Hematopoietic multipotent progenitor cell treated with erythropoietin and hydrocortisone succinate and interleukin-3 and kit ligand, for 17 days (in vitro differentiated cells): ENCODE measurements around the gene SUSD4.
"Not testable (repeated sequence)": the region's sequence is repeated elsewhere in the genome, so short reads cannot be mapped to it uniquely, and the experiment has no call there.

Experiments
- DNase-seq: peaks from one replicate; pipeline ENCODE4 v3.0.0-alpha.2; 2015; ENCODE audit warnings: low spot score

Gene SUSD4, protein sequence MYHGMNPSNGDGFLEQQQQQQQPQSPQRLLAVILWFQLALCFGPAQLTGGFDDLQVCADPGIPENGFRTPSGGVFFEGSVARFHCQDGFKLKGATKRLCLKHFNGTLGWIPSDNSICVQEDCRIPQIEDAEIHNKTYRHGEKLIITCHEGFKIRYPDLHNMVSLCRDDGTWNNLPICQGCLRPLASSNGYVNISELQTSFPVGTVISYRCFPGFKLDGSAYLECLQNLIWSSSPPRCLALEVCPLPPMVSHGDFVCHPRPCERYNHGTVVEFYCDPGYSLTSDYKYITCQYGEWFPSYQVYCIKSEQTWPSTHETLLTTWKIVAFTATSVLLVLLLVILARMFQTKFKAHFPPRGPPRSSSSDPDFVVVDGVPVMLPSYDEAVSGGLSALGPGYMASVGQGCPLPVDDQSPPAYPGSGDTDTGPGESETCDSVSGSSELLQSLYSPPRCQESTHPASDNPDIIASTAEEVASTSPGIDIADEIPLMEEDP

DNA sequence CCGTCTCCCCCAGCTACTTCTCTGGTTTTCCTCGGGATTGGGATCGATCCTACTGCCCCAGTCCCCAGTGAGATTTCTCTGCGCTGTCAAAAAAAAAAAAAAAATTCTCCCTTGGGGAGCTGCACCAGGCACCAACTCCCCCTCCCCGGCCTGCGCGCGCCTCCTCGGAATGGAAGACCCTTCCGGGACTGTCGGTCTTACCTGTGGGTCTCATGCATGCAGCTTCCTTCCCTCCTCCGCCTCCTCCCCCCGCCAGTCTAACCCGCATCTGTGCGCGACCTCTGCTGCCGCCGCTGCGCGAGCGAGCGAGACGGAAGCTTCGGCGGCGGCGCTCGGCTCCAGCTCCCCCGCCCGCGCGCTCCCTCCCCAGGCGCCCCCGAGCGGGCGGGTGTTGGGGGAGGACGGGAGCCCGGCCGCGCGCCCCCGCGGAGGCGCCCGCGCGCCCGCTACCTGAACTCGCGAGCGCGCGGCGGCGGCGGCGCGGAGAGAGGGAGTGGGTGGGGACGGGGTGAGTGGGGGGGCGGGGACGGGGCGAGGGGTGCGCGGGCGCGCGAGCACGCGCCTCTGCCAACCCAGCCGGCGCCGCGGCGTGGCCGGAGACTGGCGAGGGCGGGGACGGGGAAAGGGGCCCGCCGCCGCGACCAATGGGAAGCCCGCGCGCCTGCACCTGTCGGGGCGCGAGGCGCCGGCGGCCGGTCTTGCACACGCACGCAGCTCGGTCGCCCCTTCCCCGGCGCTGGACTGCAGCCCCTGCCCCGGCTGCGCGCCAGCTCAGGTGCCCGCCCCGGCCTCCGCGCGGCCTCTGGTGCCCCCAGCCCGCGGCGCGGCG is at the start of gene SUSD4:
TSS of gene SUSD4 (minus strand) at position 321 of the 829 bp plus-strand sequence. CDS start 751 bp downstream, outside the sequence.
- no peak for DNase-seq

DNA sequence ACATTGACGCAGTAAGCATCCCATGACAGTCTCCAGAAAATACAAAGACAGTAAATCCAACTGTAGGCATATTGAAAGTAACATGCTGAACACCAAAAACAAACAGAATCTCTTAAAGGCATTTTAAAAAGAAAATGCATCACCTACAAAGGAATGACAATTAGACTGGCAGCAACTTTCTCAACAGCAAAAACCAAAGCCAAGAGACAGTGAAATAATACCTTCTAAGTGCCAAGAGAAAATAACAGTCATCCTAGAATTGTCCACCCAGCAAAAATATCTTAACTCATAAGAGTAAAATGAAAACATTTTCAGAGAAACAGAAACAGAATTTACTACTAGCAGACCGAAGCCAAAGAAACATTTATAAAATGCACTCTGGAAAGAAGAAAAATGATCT is 49.2 kb upstream of the SUSD4 start:
- no peak for DNase-seq

DNA sequence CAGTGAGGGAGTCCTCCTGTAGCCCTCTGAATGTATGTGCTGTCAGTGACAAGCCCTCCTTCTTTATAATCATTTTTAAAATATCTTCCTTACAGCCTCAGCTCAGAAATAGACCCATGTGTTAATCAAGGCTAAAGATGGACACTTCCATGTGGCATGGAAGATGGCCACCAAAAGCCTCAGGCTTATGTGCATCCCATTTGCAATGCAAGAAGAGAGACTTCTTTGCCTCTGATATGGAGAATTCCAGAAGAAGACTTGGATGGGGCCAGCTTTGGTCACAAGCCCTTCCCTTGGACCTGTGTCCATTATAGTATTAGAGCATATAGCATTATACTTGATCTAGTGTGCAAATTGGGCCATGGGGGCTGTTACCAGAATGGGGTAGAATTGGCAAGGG is 47.7 kb upstream of the SUSD4 start:
- DNase-seq: no peak

GRCh38 chr1:223411309-223411708 is 47.3 kb upstream of the SUSD4 start:
- DNase-seq: no peak

DNA sequence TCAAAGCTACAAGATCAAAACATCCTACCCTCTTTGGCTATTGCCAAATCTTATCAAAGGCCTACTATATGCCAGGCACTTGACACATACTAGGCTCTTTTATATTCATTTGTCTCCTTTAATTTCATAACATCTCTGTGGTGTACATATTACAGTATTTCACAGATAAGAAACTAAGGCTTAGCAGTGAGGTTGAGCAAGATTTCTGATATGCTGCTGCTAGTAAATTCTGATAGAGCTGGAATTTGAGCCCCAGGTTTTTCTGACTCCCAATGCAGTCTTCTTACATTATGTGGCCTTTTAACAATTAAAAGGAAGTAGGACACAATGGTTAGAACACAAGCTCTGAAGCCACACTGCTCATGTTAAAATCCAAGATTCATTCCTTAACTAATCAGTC is 46.1 kb upstream of the SUSD4 start:
- DNase-seq: no peak

DNA sequence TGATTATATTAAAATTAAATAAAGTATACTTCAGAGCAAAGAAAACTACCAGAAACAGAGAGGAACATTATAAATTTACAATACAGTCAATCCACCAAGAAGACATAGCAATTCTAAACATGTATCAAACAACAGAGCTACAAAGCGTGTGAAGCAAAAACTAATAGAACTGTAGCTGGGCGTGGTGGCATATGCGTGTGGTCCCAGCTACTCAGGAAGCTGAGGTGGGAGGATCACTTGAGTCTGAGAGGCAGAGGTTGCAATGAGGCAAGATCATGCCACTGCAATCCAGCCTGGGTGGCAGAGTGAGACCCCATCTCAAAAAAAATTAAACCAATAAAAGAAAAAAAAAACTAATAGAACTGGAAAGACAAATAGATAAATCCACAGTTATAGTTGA is 41.5 kb upstream of the SUSD4 start:
- no peak for DNase-seq

DNA sequence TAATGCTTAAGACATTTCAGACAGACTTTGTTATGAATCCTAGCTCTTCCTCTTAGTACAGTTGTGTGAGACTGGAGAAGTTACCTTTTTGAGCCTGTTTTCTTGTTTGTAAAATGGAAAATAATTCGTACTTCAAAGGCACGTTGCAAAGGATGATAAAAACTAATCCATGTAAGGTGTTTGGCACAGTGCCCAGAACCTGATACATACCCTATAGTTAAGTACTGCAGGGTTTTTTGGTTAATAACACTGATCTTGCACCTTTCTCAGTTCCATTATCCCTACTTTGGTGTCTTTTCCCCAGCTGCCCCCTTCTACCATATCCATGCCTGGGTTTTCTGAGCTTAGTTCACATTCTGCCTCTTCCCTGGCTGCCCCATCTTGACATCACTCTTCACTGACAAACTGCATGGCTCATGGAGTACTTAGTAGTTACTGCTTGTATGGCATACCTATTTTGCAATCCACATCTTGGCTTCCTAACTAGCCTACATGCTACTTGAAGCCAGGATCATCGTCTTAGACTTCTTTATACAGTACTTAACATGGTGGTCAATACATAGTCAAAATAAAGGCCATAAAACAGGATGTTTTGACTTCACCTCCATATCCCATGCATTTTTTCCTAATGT is 39.3 kb upstream of the SUSD4 start:
- DNase-seq: peak; percentile 9

DNA sequence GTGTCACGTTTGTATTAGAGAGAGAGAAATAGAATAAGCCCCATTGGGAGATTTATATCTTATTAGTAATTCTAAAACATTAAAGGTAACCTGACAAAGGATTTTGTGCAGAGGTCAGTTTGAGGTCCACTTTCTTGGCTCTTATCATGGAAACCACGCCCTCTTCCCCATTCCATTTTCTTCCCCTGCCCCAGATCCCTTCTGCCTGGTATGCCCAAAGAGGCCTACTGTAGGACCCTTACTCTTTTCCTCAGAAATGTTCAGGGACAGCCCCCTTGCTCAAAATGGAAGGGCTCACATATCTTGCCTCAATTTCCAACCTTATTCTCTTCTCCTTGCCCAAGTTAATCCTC is 38.8 kb upstream of the SUSD4 start:
- no peak for DNase-seq

GRCh38 chr1:223401873-223402789 is 38.2 kb upstream of the SUSD4 start:
- no peak for DNase-seq

GRCh38 chr1:223399393-223399792 is 35.4 kb upstream of the SUSD4 start:
- not testable (repeated sequence) for DNase-seq

DNA sequence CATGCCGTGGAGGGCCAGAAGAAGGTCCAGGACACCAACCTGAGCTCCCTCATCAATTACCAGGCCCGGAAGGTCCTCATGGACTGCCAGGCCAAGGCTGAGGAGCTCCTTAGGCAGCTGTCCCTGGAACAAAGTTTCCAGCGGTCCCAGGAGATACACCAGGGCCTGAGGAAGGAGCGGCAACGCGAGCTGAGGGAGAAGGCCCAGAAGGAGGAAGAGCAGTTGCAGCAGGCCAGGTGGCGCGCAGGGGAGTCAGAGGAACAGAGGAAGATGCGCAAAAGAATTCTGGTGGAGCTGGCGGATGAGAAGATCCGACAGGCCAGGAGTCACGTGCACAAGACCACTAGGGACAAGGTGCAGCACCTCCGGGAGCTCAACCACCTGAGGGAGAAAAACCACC is 30.7 kb upstream of the SUSD4 start:
- DNase-seq: no peak

- DNase-seq: no peak
These were observed 30.3 kb upstream of the SUSD4 start for GRCh38 chr1:223394242-223394641.

DNA sequence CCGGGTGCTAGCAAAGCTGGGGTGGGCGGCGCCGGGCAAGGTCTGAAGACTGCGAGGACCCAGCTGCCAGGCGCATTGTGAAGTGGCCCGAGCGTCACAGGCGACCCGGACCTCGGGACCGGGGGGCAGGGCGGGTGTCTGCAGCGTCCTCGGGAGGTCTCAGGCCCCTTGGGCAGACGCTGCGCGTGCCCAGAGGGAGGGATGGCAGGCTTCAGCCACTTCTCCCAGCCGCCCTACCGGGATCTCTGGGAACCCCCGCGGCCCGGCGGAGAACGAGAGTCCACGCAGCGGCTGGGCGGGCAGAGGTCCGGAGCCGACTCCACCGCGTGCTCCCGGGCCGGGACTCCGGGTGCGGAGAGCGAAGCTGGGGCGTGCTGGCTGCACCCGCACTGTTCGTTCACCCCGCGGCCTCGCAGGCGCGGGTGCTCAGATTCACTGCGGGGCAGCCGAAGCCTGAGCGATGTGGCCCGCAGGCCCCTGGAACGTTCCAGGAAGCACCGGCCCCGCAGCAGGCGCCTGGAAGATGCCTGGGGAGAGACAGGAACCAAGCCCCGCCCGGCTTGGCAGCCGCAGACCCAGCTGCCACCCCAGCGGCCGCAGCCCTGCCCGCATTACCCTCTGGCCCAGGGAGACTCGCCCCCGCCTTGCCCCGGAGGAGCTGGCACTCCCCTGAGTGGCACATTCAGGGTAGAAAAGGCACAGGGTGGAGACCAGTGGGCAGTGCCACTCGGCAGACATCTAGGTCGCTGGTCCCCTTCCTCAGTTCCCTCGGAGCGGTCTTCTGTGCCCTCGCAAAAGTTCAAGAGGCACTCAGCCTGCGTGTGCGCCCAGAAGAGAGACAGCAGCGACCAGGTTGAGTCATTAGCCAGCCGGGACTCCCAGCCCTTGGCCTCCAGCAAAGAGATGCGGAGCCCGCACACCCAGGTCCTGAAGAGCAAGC is 29.6 kb upstream of the SUSD4 start, which contains the start of gene CCDC185:
TSS of gene CCDC185 (plus strand) at position 141 of the 940 bp plus-strand sequence. CDS start at position 202, 61 bp downstream.
- no peak for DNase-seq

- DNase-seq: no peak
These were observed 26.6 kb upstream of the SUSD4 start for GRCh38 chr1:223390618-223391017.

GRCh38 chr1:223386013-223386412 is 22.0 kb upstream of the SUSD4 start:
- DNase-seq: no peak

- DNase-seq: no peak
These were observed 14.8 kb upstream of the SUSD4 start for GRCh38 chr1:223378754-223379153.

- no peak for DNase-seq
These were observed 10.2 kb upstream of the SUSD4 start for GRCh38 chr1:223374064-223374610.

DNA sequence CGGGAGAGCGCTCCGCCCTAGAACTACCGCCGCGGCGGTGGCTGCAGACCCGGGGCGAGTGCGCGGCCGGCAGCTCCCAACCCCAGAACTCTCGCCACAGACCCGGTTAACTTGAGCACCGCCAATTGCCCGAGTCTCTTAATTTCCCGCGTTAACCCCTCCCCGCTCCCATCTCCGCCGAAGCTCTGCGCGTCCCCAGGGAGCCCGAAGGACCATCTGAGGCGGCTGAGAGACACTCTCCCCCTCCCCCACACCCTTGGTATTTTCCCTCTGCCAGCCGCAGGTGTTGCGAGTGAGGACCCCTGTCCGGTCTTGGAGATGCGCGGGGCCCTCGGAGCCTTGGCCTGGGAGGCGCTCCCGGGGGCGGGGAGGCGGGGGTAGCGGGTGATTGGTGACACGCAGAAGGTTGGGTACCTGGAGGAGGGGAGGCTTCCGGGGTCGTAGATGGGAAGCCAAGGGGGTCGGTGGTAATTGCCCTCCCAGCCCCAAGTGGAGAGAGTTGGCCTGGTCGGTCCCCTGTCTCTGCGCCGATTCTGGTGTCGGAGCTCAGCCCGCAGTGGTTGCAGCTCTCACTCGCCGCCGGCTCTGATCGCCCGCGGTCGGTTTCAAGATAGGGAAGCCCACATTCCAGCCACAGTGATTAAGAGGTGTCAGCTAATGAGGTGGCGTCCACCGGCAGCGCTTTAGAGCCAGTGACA is 858 bp upstream of the SUSD4 start:
- no peak for DNase-seq
